Mesendoderm (in vitro differentiated cells): ENCODE results near the gene VOPP1.
"Not testable (repeated sequence)": the region's sequence is repeated elsewhere in the genome, so short reads cannot be mapped to it uniquely, and the experiment has no call there.

Experiments used
- DNase-seq: peaks from one replicate; pipeline ENCODE4 v3.0.0; 2013
- H2AK5ac ChIP-seq: 2 replicates; pipeline ENCODE4 v1.6.1; 2013; ENCODE audit warnings: low read length, inconsistent platforms
- H2BK120ac ChIP-seq: 2 replicates; pipeline ENCODE4 v1.6.1; 2013; ENCODE audit warnings: low read depth, mild to moderate bottlenecking, low read length, moderate library complexity, mixed read lengths
- H2BK15ac ChIP-seq: replicated peaks from 2 replicates; pipeline ENCODE4 v1.6.1; 2013; ENCODE audit warnings: low read depth, mild to moderate bottlenecking, moderate library complexity
- H2BK5ac ChIP-seq: 2 replicates; pipeline ENCODE4 v1.6.1; 2013; ENCODE audit warnings: low read length, inconsistent platforms
- H3K18ac ChIP-seq: 2 replicates; pipeline ENCODE4 v1.6.1; 2013; ENCODE audit warnings: mild to moderate bottlenecking, low read length, mixed read lengths
- H3K23ac ChIP-seq: one replicate; pipeline ENCODE4 v1.6.1; 2013; ENCODE audit warnings: low read length
- H3K27ac ChIP-seq: 2 replicates; pipeline ENCODE4 v1.5.1; 2013; ENCODE audit warnings: low read depth, mild to moderate bottlenecking, inconsistent platforms, low read length, moderate library complexity
- H3K27me3 ChIP-seq: 2 replicates; pipeline ENCODE4 v1.6.1; 2013; ENCODE audit warnings: low read length, control low read depth, mild to moderate bottlenecking, inconsistent platforms; ENCODE audit not compliant: insufficient read depth, poor library complexity
- H3K36me3 ChIP-seq: 2 replicates; pipeline ENCODE4 v1.6.1; 2013; ENCODE audit warnings: low read length, inconsistent platforms; ENCODE audit not compliant: control insufficient read depth, insufficient read depth
- H3K4ac ChIP-seq: one replicate; pipeline ENCODE4 v1.6.1; 2013; ENCODE audit warnings: low read depth, mild to moderate bottlenecking, low read length, moderate library complexity
- H3K4me1 ChIP-seq: 2 replicates; pipeline ENCODE4 v1.6.1; 2013; ENCODE audit warnings: low read depth, low read length, inconsistent platforms; ENCODE audit not compliant: control insufficient read depth
- H3K4me2 ChIP-seq: 2 replicates; pipeline ENCODE4 v1.6.1; 2013; ENCODE audit warnings: low read length
- H3K4me3 ChIP-seq: 2 replicates; pipeline ENCODE4 v1.5.1; 2013; ENCODE audit warnings: mild to moderate bottlenecking, low read length
- H3K56ac ChIP-seq: one replicate; pipeline ENCODE4 v1.6.1; 2013; ENCODE audit warnings: low read length
- H3K79me1 ChIP-seq: 2 replicates; pipeline ENCODE4 v1.6.1; 2013; ENCODE audit warnings: low read length, inconsistent platforms
- H3K79me2 ChIP-seq: 2 replicates; pipeline ENCODE4 v1.6.1; 2013; ENCODE audit warnings: mild to moderate bottlenecking, low read length; ENCODE audit not compliant: control insufficient read depth, insufficient read depth
- H3K9ac ChIP-seq: 2 replicates; pipeline ENCODE4 v1.6.1; 2013; ENCODE audit warnings: low read length, inconsistent platforms
- H4K5ac ChIP-seq: one replicate; pipeline ENCODE4 v1.6.1; 2013; ENCODE audit warnings: low read length
- H4K8ac ChIP-seq: one replicate; pipeline ENCODE4 v1.6.1; 2013; ENCODE audit warnings: low read depth, mild to moderate bottlenecking, control low read depth, low read length, moderate library complexity
- WGBS: extraction: QIAGEN DNeasy Blood & Tissue Kit; methylation state at CpG from one replicate; pipeline ENCODE4 v1.1.7; 2013; ENCODE audit warnings: low lambda C conversion rate, missing lambda C conversion rate; ENCODE audit not compliant: insufficient coverage; ENCODE audit errors: extremely low coverage; 5-methylcytosine and 5-hydroxymethylcytosine counted together

The VOPP1 gene

GRCh38 chr7:55589905-55590304 lies 17.6 kb upstream of the VOPP1 start:
- no CpG with 5 or more reads among the region's 1 CpG for WGBS
- no peaks in the 10 kb centered on the region for H3K4me1 ChIP-seq
- H3K4me2 ChIP-seq: no peak overlapping the region
- no peak overlapping the region for H4K8ac ChIP-seq
- no peak overlapping the region for H4K5ac ChIP-seq
- H3K56ac ChIP-seq: no peak overlapping the region
- no peaks in the 10 kb centered on the region for H3K27me3 ChIP-seq
- no peaks in the 10 kb centered on the region for H3K79me2 ChIP-seq
- H3K27ac ChIP-seq: no peak overlapping the region
- H2BK15ac ChIP-seq: no peak overlapping the region
- H2AK5ac ChIP-seq: no peak overlapping the region
- no peak overlapping the region for H3K4me3 ChIP-seq
- H3K18ac ChIP-seq: no peak overlapping the region
- DNase-seq: no peak
- H3K4ac ChIP-seq: no peak overlapping the region
- no peaks in the 10 kb centered on the region for H3K79me1 ChIP-seq
- no peak overlapping the region for H3K9ac ChIP-seq
- H2BK5ac ChIP-seq: no peak overlapping the region
- no peak overlapping the region for H2BK120ac ChIP-seq
- H3K36me3 ChIP-seq: no peaks in the 10 kb centered on the region
- H3K23ac ChIP-seq: no peak overlapping the region

GRCh38 chr7:55588976-55589604 lies 16.8 kb upstream of the VOPP1 start:
- H3K27me3 ChIP-seq: no peaks in the 10 kb centered on the region
- H2AK5ac ChIP-seq: no peak overlapping the region
- H3K4me1 ChIP-seq: no peaks in the 10 kb centered on the region
- H3K4ac ChIP-seq: no peak overlapping the region
- no peak overlapping the region for H3K9ac ChIP-seq
- no peak overlapping the region for H3K4me2 ChIP-seq
- no peak overlapping the region for H4K8ac ChIP-seq
- WGBS: no CpG with 5 or more reads among the region's 8 CpGs
- no peak overlapping the region for H2BK5ac ChIP-seq
- H2BK15ac ChIP-seq: no peak overlapping the region
- no peak overlapping the region for H3K18ac ChIP-seq
- H3K4me3 ChIP-seq: no peak overlapping the region
- no peak overlapping the region for H3K23ac ChIP-seq
- no peaks in the 10 kb centered on the region for H3K79me1 ChIP-seq
- no peaks in the 10 kb centered on the region for H3K36me3 ChIP-seq
- DNase-seq: no peak
- H4K5ac ChIP-seq: no peak overlapping the region
- H3K56ac ChIP-seq: no peak overlapping the region
- no peak overlapping the region for H2BK120ac ChIP-seq
- no peak overlapping the region for H3K27ac ChIP-seq
- no peaks in the 10 kb centered on the region for H3K79me2 ChIP-seq

GRCh38 chr7:55588379-55588699 lies 16.0 kb upstream of the VOPP1 start:
- Histone ChIP-seq H4K5ac (no peak overlapping the region), H3K27ac (no peak overlapping the region), H3K4me3 (no peak overlapping the region), H3K9ac (no peak overlapping the region), H3K4me2 (no peak overlapping the region), H3K36me3 (no peaks in the 10 kb centered on the region), H3K23ac (no peak overlapping the region), H3K56ac (no peak overlapping the region), H2AK5ac (no peak overlapping the region), H3K27me3 (no peaks in the 10 kb centered on the region), H3K18ac (no peak overlapping the region), H2BK120ac (no peak overlapping the region), H3K4me1 (no peaks in the 10 kb centered on the region), H3K79me1 (no peaks in the 10 kb centered on the region), H2BK5ac (no peak overlapping the region), H2BK15ac (no peak overlapping the region), H3K79me2 (no peaks in the 10 kb centered on the region), H4K8ac (no peak overlapping the region), H3K4ac (no peak overlapping the region)
- WGBS: no CpG with 5 or more reads among the region's 4 CpGs
- no peak for DNase-seq

GRCh38 chr7:55587687-55588378 lies 15.5 kb upstream of the VOPP1 start:
- H3K9ac ChIP-seq: no peak overlapping the region
- H3K36me3 ChIP-seq: no peaks in the 10 kb centered on the region
- no peak overlapping the region for H4K5ac ChIP-seq
- no peak overlapping the region for H2BK15ac ChIP-seq
- no peak overlapping the region for H3K27ac ChIP-seq
- H2AK5ac ChIP-seq: no peak overlapping the region
- no peak for DNase-seq
- no peaks in the 10 kb centered on the region for H3K27me3 ChIP-seq
- no CpG with 5 or more reads among the region's 8 CpGs for WGBS
- H3K18ac ChIP-seq: no peak overlapping the region
- no peak overlapping the region for H3K23ac ChIP-seq
- no peak overlapping the region for H3K56ac ChIP-seq
- no peaks in the 10 kb centered on the region for H3K4me1 ChIP-seq
- H2BK5ac ChIP-seq: no peak overlapping the region
- no peaks in the 10 kb centered on the region for H3K79me2 ChIP-seq
- no peak overlapping the region for H4K8ac ChIP-seq
- no peak overlapping the region for H3K4ac ChIP-seq
- H3K4me2 ChIP-seq: no peak overlapping the region
- H3K4me3 ChIP-seq: no peak overlapping the region
- no peaks in the 10 kb centered on the region for H3K79me1 ChIP-seq
- no peak overlapping the region for H2BK120ac ChIP-seq

- H3K79me2 ChIP-seq, H3K4ac ChIP-seq, H3K4me2 ChIP-seq, H3K23ac ChIP-seq, H3K4me1 ChIP-seq, H3K18ac ChIP-seq, H2BK15ac ChIP-seq, H3K9ac ChIP-seq, H3K27ac ChIP-seq, H3K36me3 ChIP-seq, H2BK120ac ChIP-seq, DNase-seq, H4K5ac ChIP-seq, H3K27me3 ChIP-seq, H4K8ac ChIP-seq, H3K79me1 ChIP-seq, H2AK5ac ChIP-seq, H3K56ac ChIP-seq, H2BK5ac ChIP-seq, H3K4me3 ChIP-seq: not testable (repeated sequence)
- WGBS: no CpG with 5 or more reads among the region's 9 CpGs
Measured at GRCh38 chr7:55582656-55583055, 10.4 kb upstream of the VOPP1 start.

- Histone ChIP-seq H3K79me1 (no peaks in the 10 kb centered on the region), H2BK120ac (no peak overlapping the region), H2BK15ac (no peak overlapping the region), H3K4me2 (no peak overlapping the region), H2AK5ac (no peak overlapping the region), H3K9ac (no peak overlapping the region), H4K8ac (no peak overlapping the region), H3K4me3 (no peak overlapping the region), H4K5ac (no peak overlapping the region), H3K23ac (no peak overlapping the region), H3K4me1 (peaks cover 2% of the 10 kb centered on the region), H3K27ac (no peak overlapping the region), H3K36me3 (no peaks in the 10 kb centered on the region), H3K56ac (no peak overlapping the region), H3K79me2 (peaks cover 2% of the 10 kb centered on the region), H3K18ac (no peak overlapping the region), H3K4ac (no peak overlapping the region), H3K27me3 (no peaks in the 10 kb centered on the region), H2BK5ac (no peak overlapping the region)
- DNase-seq: no peak
- no CpG with 5 or more reads among the region's 4 CpGs for WGBS
Measured at GRCh38 chr7:55576753-55577152, 4.5 kb upstream of the VOPP1 start.
